GM12864 (cell line): ENCODE data around the gene ALK.

ENCODE experiments used
- DNase-seq: peaks from one replicate; pipeline ENCODE4 v3.0.0-alpha.2; 2011; ENCODE audit warnings: low read depth
- H3K4me3 ChIP-seq: 2 replicates; pipeline ENCODE4 v1.5.1; 2011; ENCODE audit warnings: mild to moderate bottlenecking, low read depth, low read length, control low read depth
- CTCF ChIP-seq: IDR thresholded peaks from 2 replicates; pipeline ENCODE4 v1.5.1; 2011; ENCODE audit warnings: low read depth, mild to moderate bottlenecking, moderate library complexity, low read length, control low read depth, inconsistent platforms; ENCODE audit errors: missing control alignments

ALK gene

GRCh38 chr2:29218071-29218470, 703.3 kb downstream of the ALK start:
- no peak for TF ChIP-seq CTCF
- H3K4me3 ChIP-seq, result no peak overlapping the region
- no peak for DNase-seq

- TF ChIP-seq CTCF, result no peak
- no peak overlapping the region for H3K4me3 ChIP-seq
- DNase-seq, result no peak
Measured at GRCh38 chr2:29216609-29216909, 704.8 kb downstream of the ALK start.

GRCh38 chr2:29215739-29216608, 705.4 kb downstream of the ALK start:
- DNase-seq, result no peak
- no peak for TF ChIP-seq CTCF
- no peak overlapping the region for H3K4me3 ChIP-seq

- H3K4me3 ChIP-seq, result no peak overlapping the region
- TF ChIP-seq CTCF, result no peak
- DNase-seq, result no peak
Measured at GRCh38 chr2:29215073-29215472, 706.3 kb downstream of the ALK start.

- TF ChIP-seq CTCF, result no peak
- DNase-seq, result no peak
- H3K4me3 ChIP-seq, result no peak overlapping the region
Measured at GRCh38 chr2:29213888-29214291, 707.5 kb downstream of the ALK start.

- DNase-seq, result no peak
- H3K4me3 ChIP-seq, result no peak overlapping the region
- no peak for TF ChIP-seq CTCF
Measured at GRCh38 chr2:29212009-29212408, 709.4 kb downstream of the ALK start.

- DNase-seq, result no peak
- no peak overlapping the region for H3K4me3 ChIP-seq
- TF ChIP-seq CTCF, result no peak
Measured at GRCh38 chr2:29209551-29209950, 711.8 kb downstream of the ALK start.
